Measurements from ENCODE around the gene MRPL18. TPM values are rescaled to one million over a fixed set of nuclear protein-coding genes. Genes with fewer than 3 reads are reported as not detected.
"Not testable (repeated sequence)": the region's sequence is repeated elsewhere in the genome, so short reads cannot be mapped to it uniquely, and the experiment has no call there.

The MRPL18 gene
- total RNA-seq, 8 experiments from 2014 or later, result 50.9 to 110 (median 59.4) TPM

- Histone ChIP-seq H3K4me1 (replicated peaks in 1 of 2) (no peaks in the 10 kb centered on the region), H3K4me3 (no peak overlapping the region), H3K27ac (no peak overlapping the region)
- ATAC-seq (replicated peaks in 6 of 8), result no peak
- in situ Hi-C loops (cut with MboI; ENCODE audit: low pct_unique_long_range_greater_than_20kb in 2 of 9, low sequenced_read_pairs in 9 of 9, unreplicated experiment in 9 of 9), result no loop called here
- 33 to 100% (median 77%) methylated on average over 1 to 6 of the region's 6 CpGs; no CpG with 5 or more reads in 1 of the 10 experiments for WGBS, 10 experiments
Observed at GRCh38 chr6:159808647-159809046, 18.4 kb downstream of the MRPL18 start.

DNA sequence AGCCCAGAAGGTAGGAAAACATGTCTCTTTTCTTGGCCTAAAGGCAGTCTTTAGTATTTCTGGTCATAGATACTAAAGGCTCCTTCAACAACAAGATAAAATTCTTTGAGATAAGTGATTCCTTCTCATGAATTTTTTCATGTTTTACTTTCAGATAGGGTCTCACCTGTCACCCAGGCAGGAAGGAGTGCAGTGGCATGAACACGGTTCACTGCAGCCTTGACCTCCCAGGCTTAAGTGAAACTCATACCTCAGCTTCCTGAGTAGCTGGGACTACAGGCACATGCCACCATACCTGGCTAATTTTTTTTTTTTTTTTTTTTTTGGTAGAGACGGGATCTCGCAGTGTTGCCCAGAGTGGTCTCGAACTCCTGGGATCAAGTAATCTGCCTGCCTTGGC is 18.9 kb downstream of the MRPL18 start:
- in situ Hi-C loops (cut with MboI; ENCODE audit: low pct_unique_long_range_greater_than_20kb in 2 of 9, low sequenced_read_pairs in 9 of 9, unreplicated experiment in 9 of 9), result no loop called here
- WGBS, 10 experiments, result 60 to 100% (median 83%) methylated on average over 1 to 4 of the region's 4 CpGs; no CpG with 5 or more reads in 3 of the 10 experiments
- ATAC-seq (replicated peaks in 6 of 8), result no peak
- Histone ChIP-seq H3K4me1 (replicated peaks in 1 of 2) (no peaks in the 10 kb centered on the region), H3K4me3 (no peak overlapping the region), H3K27ac (no peak overlapping the region)

GRCh38 chr6:159813781-159814180 is 23.5 kb downstream of the MRPL18 start:
- ATAC-seq (replicated peaks in 6 of 8), result no peak
- Histone ChIP-seq H3K27ac (no peak overlapping the region), H3K4me3 (no peak overlapping the region), H3K4me1 (replicated peaks in 1 of 2) (peaks cover 0 to 4% of the 10 kb centered on the region in 2 donors)
- 83 to 100% (median 93%) methylated on average over 1 to 4 of the region's 9 CpGs; no CpG with 5 or more reads in 5 of the 10 experiments for WGBS, 10 experiments
- in situ Hi-C loops (cut with MboI; ENCODE audit: low pct_unique_long_range_greater_than_20kb in 2 of 9, low sequenced_read_pairs in 9 of 9, unreplicated experiment in 9 of 9), result no loop called here

DNA sequence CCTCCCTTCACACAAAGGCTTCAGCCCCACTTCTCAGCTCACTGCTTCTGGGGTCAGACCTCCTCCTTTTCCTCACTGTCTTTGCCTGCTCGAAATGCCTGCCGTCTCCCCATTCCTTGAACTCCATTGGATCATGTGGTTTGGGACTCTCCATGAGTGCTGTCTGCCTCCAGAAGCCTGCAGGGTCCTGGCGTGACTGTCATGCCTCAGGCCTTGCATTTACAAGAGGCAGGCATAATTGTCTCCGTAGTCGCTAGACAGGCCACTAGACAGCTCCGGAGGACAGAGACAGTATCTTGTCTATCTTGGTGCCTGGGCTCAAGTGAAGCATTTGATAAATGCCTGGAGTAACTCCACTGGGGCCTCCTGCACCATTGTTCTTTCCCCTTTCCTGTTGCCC is 25.1 kb downstream of the MRPL18 start:
- ATAC-seq (replicated peaks in 6 of 8), result peak in 4 of 8 experiments; percentile 20 to 60 (median 36)

DNA sequence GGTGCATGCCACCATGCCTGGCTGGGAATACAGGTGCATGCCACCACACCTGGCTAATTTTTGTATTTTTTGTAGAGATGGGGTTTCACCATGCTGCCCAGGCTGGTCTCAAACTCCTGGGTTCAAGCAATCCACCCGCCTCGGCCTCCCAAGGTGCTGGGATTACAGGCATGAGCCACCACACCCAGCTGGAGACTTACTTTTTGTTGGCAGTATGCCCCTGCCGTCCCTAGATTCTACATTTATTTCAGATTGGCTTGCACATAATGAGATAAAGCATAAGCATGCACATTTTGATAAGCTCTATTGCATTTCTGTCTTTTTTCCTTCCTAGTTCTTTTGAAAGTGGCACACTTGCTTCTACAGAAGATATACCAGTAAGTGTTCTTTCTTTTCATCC is 26.5 kb downstream of the MRPL18 start:
- peak in 3 of 8 experiments; percentile 54 to 64 (median 62) for ATAC-seq (replicated peaks in 6 of 8)
- in situ Hi-C loops (cut with MboI; ENCODE audit: low pct_unique_long_range_greater_than_20kb in 2 of 9, low sequenced_read_pairs in 9 of 9, unreplicated experiment in 9 of 9); H3K27ac ChIP-seq; H3K4me3 ChIP-seq: not testable (repeated sequence)
- H3K4me1 ChIP-seq (replicated peaks in 1 of 2), result peaks cover 5 to 17% of the 10 kb centered on the region in 2 donors
- WGBS, 10 experiments, result 67 to 94% (median 78%) methylated on average over 1 to 3 of the region's 3 CpGs; no CpG with 5 or more reads in 6 of the 10 experiments

More for the DNA sequence above, 25.1 kb downstream of the MRPL18 start:
- Histone ChIP-seq H3K4me1 (replicated peaks in 1 of 2) (peaks cover 4 to 14% of the 10 kb centered on the region in 2 donors), H3K4me3 (no peak overlapping the region), H3K27ac (no peak overlapping the region)
- 58 to 100% (median 80%) methylated on average over 1 to 5 of the region's 6 CpGs; no CpG with 5 or more reads in 2 of the 10 experiments for WGBS, 10 experiments
- in situ Hi-C loops (cut with MboI; ENCODE audit: low pct_unique_long_range_greater_than_20kb in 2 of 9, low sequenced_read_pairs in 9 of 9, unreplicated experiment in 9 of 9), result no loop called here

GRCh38 chr6:159817951-159818739 is 27.9 kb downstream of the MRPL18 start:
- in situ Hi-C loops (cut with MboI; ENCODE audit: low pct_unique_long_range_greater_than_20kb in 2 of 9, low sequenced_read_pairs in 9 of 9, unreplicated experiment in 9 of 9), result no loop called here
- Histone ChIP-seq H3K27ac (no peak overlapping the region), H3K4me1 (replicated peaks in 1 of 2) (peaks cover 5 to 17% of the 10 kb centered on the region in 2 donors), H3K4me3 (no peak overlapping the region)
- WGBS, 10 experiments, result 58 to 100% (median 87%) methylated on average over 1 to 14 of the region's 23 CpGs; no CpG with 5 or more reads in 2 of the 10 experiments
- no peak for ATAC-seq (replicated peaks in 6 of 8)

- in situ Hi-C loops (cut with MboI; ENCODE audit: low pct_unique_long_range_greater_than_20kb in 2 of 9, low sequenced_read_pairs in 9 of 9, unreplicated experiment in 9 of 9), result no loop called here
- 47 to 98% (median 86%) methylated on average over 2 to 7 of the region's 16 CpGs; no CpG with 5 or more reads in 6 of the 10 experiments for WGBS, 10 experiments
- Histone ChIP-seq H3K27ac (no peak overlapping the region), H3K4me3 (no peak overlapping the region), H3K4me1 (replicated peaks in 1 of 2) (peaks cover 5 to 17% of the 10 kb centered on the region in 2 donors)
- no peak for ATAC-seq (replicated peaks in 6 of 8)
Observed at GRCh38 chr6:159819098-159819497, 28.8 kb downstream of the MRPL18 start.

DNA sequence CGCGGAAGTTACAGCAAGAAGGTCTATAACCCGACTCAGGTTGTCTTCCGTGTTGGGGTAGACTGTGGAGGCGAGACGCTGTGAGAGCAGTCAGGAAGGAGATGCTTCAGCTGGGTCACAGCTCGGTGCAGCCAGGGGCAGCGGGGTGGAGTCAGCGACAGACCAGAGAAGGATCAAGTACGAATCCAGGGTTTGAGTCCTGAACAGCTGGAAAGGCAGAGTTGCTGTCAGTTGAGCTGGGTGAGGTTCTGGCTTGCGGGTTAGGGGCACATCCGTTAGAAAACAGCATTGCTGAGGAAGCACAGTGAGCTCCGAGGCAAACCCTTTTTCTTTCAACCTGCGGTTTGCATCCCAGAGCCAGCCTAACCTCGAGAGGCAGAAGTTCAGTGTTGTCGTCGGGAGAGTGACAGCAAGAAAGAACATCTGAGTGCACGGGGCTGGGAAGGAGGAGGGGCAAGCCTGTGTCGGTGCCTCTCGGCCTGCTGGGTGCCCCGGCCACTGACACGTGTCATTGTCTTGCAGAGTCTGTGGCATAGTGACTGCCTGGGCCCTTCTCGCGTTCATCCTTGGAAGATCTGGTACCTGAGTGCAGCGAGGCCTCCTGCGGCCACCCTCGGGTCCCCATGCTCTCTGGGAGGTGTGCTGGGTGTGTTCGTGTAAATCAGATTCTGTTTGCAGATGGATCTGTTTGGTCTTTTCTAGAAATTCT is 29.8 kb downstream of the MRPL18 start:
- in situ Hi-C loops (cut with MboI; ENCODE audit: low pct_unique_long_range_greater_than_20kb in 2 of 9, low sequenced_read_pairs in 9 of 9, unreplicated experiment in 9 of 9), result no loop called here
- peak in 5 of 8 experiments; percentile 85 to 97 (median 96) for ATAC-seq (replicated peaks in 6 of 8)
- 25 to 87% (median 49%) methylated on average over 4 to 26 of the region's 28 CpGs; no CpG with 5 or more reads in 2 of the 10 experiments for WGBS, 10 experiments
- Histone ChIP-seq H3K4me1 (replicated peaks in 1 of 2) (peaks cover 5 to 17% of the 10 kb centered on the region in 2 donors), H3K4me3 (no peak overlapping the region), H3K27ac (no peak overlapping the region)

DNA sequence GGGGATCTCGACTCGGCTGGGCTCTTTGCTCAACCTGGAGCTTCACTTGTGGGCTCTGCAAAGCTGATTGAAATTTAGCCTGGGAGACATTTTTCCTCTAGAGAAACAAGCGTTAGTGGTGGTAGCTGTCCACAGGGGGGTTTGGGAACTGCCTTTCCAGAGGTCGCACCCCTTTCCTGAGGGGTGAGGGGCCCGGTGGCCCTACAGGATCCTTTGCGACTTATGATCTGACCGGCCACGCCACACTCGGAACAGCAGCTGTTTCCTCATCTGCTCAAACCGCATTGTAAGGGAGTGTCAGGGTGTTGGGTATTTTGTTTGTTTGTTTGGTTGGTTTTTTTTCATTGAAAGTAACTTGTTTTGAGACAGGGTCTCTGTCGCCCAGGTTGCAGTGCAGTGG is 30.9 kb downstream of the MRPL18 start:
- Histone ChIP-seq H3K27ac (no peak overlapping the region), H3K4me3 (no peak overlapping the region), H3K4me1 (replicated peaks in 1 of 2) (peaks cover 5 to 13% of the 10 kb centered on the region in 2 donors)
- WGBS, 10 experiments, result 59 to 92% (median 79%) methylated on average over 1 to 11 of the region's 11 CpGs; no CpG with 5 or more reads in 2 of the 10 experiments
- no peak for ATAC-seq (replicated peaks in 6 of 8)
- in situ Hi-C loops (cut with MboI; ENCODE audit: low pct_unique_long_range_greater_than_20kb in 2 of 9, low sequenced_read_pairs in 9 of 9, unreplicated experiment in 9 of 9), result no loop called here

DNA sequence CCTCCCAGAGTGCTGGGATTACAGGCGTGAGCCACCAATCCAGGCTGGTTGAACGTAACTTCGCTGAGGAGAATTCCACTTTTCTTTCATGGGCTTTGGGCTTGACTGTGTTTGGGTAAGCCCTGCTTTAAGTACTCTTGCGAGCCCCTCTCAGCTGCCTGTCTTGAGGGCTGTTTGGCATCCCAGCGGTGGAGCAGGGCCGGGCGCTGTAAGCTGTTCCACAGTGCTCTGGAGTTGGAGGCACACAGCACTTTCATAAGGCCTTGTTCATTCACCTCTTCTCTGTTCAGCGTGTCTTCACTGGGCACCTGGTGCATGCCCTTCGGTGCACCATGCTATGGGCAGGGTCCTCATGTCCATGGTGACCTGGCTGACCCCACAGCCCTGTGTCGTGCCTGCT is 31.5 kb downstream of the MRPL18 start:
- Histone ChIP-seq H3K4me3 (no peak overlapping the region), H3K27ac (no peak overlapping the region), H3K4me1 (replicated peaks in 1 of 2) (peaks cover 5 to 13% of the 10 kb centered on the region in 2 donors)
- in situ Hi-C loops (cut with MboI; ENCODE audit: low pct_unique_long_range_greater_than_20kb in 2 of 9, low sequenced_read_pairs in 9 of 9, unreplicated experiment in 9 of 9), result no loop called here
- ATAC-seq (replicated peaks in 6 of 8), result no peak
- 60 to 100% (median 97%) methylated on average over 1 to 4 of the region's 10 CpGs; no CpG with 5 or more reads in 4 of the 10 experiments for WGBS, 10 experiments

DNA sequence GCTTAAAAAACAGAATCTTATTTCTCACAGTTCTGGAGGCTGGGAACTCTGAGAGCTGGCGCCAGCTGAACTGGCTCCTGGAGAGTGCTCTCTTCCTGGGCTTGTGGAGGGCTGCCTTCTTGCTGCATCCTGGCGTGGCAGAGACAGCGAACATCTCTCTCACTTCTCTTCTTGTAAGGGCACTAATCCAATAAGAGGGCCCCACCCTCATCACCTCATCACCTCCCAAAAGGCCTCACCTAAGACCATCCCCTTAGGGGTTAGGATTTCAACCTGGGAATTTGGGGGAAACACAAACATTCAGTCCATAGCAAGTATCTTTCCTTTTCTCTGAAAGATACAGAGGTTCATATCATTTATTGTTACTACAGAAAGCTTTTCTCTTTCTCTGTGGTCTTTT is 33.7 kb downstream of the MRPL18 start:
- in situ Hi-C loops (cut with MboI; ENCODE audit: low pct_unique_long_range_greater_than_20kb in 2 of 9, low sequenced_read_pairs in 9 of 9, unreplicated experiment in 9 of 9), result no loop called here
- Histone ChIP-seq H3K27ac (no peak overlapping the region), H3K4me3 (no peak overlapping the region), H3K4me1 (replicated peaks in 1 of 2) (peaks cover 5 to 13% of the 10 kb centered on the region in 2 donors)
- WGBS, 10 experiments, result 76 to 100% (median 90%) methylated on average over 1 to 3 of the region's 3 CpGs; no CpG with 5 or more reads in 6 of the 10 experiments
- ATAC-seq (replicated peaks in 6 of 8), result no peak

DNA sequence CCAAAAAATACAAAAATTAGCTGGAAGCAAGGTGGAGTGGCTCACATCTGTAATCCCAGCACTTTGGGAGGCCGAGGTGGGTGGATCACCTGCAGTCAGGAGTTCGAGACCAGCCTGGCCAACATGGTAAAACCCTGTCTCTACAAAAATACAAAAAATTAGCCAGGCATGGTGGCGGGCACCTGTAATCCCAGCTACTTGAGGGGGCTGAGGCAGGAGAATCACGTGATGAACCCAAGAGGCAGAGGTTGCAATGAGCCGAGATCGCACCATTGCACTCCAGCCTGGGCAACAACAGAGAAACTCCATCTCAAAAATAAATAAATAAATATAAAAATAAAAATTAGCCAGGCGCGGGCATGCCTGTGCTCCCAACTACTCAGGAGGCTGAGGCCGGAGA is 34.4 kb downstream of the MRPL18 start:
- in situ Hi-C loops (cut with MboI; ENCODE audit: low pct_unique_long_range_greater_than_20kb in 2 of 9, low sequenced_read_pairs in 9 of 9, unreplicated experiment in 9 of 9); ATAC-seq (replicated peaks in 6 of 8); H3K4me3 ChIP-seq; H3K27ac ChIP-seq; H3K4me1 ChIP-seq (replicated peaks in 1 of 2): not testable (repeated sequence)
- WGBS, 10 experiments, result 67 to 100% (median 92%) methylated on average over 2 to 9 of the region's 9 CpGs; no CpG with 5 or more reads in 1 of the 10 experiments

DNA sequence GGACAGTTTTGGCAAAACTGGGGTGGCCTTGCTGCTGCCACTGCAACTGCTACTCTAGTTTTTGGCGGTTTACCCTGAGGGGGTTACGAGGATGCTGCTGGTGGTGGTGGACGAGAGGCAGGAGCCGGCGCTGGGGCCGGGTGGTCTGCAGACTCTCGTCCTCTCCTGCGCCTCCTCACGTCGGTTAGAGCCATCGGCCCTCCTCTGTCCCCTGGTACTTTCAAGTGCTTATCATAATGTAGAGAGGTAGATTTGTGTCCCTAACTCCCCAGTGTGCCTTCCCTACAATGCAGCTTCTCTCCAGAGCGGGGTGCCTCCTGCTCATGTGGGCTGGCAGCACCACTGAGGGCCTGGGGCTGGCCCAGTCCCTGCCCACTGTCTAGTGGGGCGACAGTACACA is 35.7 kb downstream of the MRPL18 start:
- no peak overlapping the region for H3K27ac ChIP-seq
- H3K4me1 ChIP-seq (replicated peaks in 1 of 2), result no peaks in the 10 kb centered on the region
- no peak for ATAC-seq (replicated peaks in 6 of 8)
- 77 to 100% (median 86%) methylated on average over 1 to 6 of the region's 13 CpGs; no CpG with 5 or more reads in 4 of the 10 experiments for WGBS, 10 experiments
- in situ Hi-C loops (cut with MboI; ENCODE audit: low pct_unique_long_range_greater_than_20kb in 2 of 9, low sequenced_read_pairs in 9 of 9, unreplicated experiment in 9 of 9), result no loop called here
- H3K4me3 ChIP-seq, result no peak overlapping the region
